Ishikawa (cell line): ENCODE data around the gene KAT7.

Source experiments
- CREB1 ChIP-seq: IDR thresholded peaks from 2 replicates; pipeline ENCODE4 v1.6.1; 2012; ENCODE audit warnings: low read depth
- EGR1 ChIP-seq: IDR thresholded peaks from 2 replicates; pipeline ENCODE4 v1.6.1; 2012
- EP300 ChIP-seq: IDR thresholded peaks from 2 replicates; pipeline ENCODE4 v1.6.1; 2012; ENCODE audit warnings: borderline replicate concordance
- FOXM1 ChIP-seq: IDR thresholded peaks from 2 replicates; pipeline ENCODE4 v1.6.1; 2012; ENCODE audit warnings: low read depth, borderline replicate concordance
- NFIC ChIP-seq: IDR thresholded peaks from 2 replicates; pipeline ENCODE4 v1.6.1; 2012
- RAD21 ChIP-seq: IDR thresholded peaks from 2 replicates; pipeline ENCODE4 v1.6.1; 2012; ENCODE audit warnings: low read depth
- TAF1 ChIP-seq: IDR thresholded peaks from 2 replicates; pipeline ENCODE4 v1.6.1; 2012; ENCODE audit warnings: low read depth, mild to moderate bottlenecking
- TEAD4 ChIP-seq: IDR thresholded peaks from 2 replicates; pipeline ENCODE4 v1.6.1; 2012
- YY1 ChIP-seq: IDR thresholded peaks from 2 replicates; pipeline ENCODE4 v1.6.1; 2012; ENCODE audit warnings: low read depth
- ZBTB7A ChIP-seq: IDR thresholded peaks from 2 replicates; pipeline ENCODE4 v1.6.1; 2012; ENCODE audit warnings: low read depth
- TF ChIP-seq, protein P1 (sequence below): IDR thresholded peaks from 2 replicates; pipeline ENCODE4 v1.6.1; 2012
- TF ChIP-seq, protein P2 (sequence below): IDR thresholded peaks from 2 replicates; pipeline ENCODE4 v1.6.1; 2012; ENCODE audit warnings: low read depth, mild to moderate bottlenecking

DNA sequence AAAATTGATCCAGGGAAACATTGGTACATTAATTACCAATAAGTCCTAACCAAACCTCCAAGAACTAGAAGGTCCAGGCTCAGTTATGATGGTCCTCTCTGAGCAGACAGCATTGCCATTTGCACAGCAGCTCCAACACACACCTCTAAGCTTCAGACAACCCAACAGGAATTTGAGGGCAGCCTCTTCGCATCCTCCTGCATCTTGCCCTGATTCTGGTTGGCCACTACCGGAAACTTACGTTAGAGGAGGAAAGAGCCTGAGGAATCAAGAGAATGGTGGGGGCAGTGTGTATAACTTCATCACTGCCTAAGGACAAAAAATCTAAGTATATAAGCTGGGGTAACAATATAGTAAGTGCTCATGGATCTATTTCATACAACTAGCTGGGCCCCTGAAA is 40.3 kb upstream of the KAT7 start:
- TF ChIP-seq, protein P1, sequence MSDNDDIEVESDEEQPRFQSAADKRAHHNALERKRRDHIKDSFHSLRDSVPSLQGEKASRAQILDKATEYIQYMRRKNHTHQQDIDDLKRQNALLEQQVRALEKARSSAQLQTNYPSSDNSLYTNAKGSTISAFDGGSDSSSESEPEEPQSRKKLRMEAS = no peak
- TF ChIP-seq EP300 = no peak
- TF ChIP-seq RAD21 = no peak
- TF ChIP-seq FOXM1 = no peak
- no peak for TF ChIP-seq TEAD4
- no peak for TF ChIP-seq TAF1
- TF ChIP-seq, protein P2, sequence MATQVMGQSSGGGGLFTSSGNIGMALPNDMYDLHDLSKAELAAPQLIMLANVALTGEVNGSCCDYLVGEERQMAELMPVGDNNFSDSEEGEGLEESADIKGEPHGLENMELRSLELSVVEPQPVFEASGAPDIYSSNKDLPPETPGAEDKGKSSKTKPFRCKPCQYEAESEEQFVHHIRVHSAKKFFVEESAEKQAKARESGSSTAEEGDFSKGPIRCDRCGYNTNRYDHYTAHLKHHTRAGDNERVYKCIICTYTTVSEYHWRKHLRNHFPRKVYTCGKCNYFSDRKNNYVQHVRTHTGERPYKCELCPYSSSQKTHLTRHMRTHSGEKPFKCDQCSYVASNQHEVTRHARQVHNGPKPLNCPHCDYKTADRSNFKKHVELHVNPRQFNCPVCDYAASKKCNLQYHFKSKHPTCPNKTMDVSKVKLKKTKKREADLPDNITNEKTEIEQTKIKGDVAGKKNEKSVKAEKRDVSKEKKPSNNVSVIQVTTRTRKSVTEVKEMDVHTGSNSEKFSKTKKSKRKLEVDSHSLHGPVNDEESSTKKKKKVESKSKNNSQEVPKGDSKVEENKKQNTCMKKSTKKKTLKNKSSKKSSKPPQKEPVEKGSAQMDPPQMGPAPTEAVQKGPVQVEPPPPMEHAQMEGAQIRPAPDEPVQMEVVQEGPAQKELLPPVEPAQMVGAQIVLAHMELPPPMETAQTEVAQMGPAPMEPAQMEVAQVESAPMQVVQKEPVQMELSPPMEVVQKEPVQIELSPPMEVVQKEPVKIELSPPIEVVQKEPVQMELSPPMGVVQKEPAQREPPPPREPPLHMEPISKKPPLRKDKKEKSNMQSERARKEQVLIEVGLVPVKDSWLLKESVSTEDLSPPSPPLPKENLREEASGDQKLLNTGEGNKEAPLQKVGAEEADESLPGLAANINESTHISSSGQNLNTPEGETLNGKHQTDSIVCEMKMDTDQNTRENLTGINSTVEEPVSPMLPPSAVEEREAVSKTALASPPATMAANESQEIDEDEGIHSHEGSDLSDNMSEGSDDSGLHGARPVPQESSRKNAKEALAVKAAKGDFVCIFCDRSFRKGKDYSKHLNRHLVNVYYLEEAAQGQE = no peak
- no peak for TF ChIP-seq EGR1
- no peak for TF ChIP-seq YY1
- TF ChIP-seq ZBTB7A = no peak
- TF ChIP-seq NFIC = no peak
- TF ChIP-seq CREB1 = no peak
